ENCODE measurements around the gene LILRB3.
"Not testable (repeated sequence)": the region's sequence is repeated elsewhere in the genome, so short reads cannot be mapped to it uniquely, and the experiment has no call there.

LILRB3 gene

DNA sequence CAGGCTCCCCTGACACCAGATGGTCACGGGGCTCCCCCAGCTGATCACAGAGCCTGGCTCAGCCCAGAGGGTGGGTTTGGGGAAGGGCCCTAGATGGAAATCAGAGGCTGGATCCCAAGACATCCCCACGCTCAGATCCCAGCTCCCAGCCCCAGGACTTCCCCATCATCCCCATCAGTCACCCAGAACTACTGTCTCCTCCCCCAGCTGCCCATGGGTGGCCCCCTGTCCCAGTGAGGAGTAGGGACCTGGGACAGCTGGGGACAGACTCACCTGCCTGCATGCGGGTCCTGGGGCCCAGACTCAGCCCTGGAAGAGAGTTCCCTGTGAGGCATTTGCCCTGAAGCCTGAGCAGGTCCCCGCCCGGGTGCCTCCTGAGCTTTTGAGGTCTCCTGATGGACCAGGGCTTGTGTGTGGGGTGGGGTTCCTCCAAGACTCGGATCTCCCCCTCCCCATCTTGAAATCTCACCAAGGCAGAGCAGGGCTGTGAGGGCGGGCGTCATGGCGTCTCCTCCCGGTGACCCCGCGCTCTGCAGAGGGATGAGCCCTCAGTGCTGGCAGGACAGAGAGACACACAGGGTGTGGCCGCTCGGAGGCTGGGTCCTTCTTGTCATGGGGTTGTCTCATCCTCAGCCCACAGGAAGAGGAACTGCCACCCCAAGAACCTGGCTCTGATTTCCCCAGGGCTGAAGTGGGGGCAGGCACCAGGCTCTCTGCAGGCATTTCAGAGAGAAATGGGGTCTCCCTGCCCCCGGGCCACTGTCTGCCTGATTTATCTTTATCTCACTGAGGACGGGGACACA lies at the start of gene LILRB3:
TSS of gene LILRB3 (minus strand) at position 534 of the 803 bp plus-strand sequence. CDS start at position 503, 31 bp downstream.
- DNase-seq (ENCODE audit: insufficient read length, low spot score); FAIRE-seq: not testable (repeated sequence)

DNA sequence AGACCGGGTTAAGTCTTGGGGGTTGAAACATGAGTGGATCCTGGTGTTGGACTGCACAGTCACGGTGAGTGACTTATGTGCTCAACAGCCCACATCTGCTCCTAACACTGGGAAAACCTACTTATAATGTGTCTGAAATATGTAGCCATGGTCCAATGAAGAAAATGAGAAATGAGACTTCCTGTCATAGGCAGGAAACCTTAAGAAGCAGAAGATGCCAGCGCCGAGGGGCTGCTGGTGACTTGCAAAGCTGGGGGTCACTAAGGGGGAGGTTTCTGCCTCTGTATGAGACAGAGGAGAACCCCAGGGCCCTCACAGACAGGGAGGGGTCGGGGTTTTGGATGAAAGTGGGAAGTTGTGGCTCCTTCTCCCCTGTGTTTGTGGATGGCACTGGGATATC lies 49.4 kb upstream of the LILRB3 start:
- FAIRE-seq: not testable (repeated sequence)

GRCh38 chr19:54271587-54271986 lies 48.8 kb upstream of the LILRB3 start:
- not testable (repeated sequence) for DNase-seq (ENCODE audit: insufficient read length, low spot score); FAIRE-seq

More for the DNA sequence above, 49.4 kb upstream of the LILRB3 start:
- DNase-seq (ENCODE audit: insufficient read length, low spot score): not testable (repeated sequence)

DNA sequence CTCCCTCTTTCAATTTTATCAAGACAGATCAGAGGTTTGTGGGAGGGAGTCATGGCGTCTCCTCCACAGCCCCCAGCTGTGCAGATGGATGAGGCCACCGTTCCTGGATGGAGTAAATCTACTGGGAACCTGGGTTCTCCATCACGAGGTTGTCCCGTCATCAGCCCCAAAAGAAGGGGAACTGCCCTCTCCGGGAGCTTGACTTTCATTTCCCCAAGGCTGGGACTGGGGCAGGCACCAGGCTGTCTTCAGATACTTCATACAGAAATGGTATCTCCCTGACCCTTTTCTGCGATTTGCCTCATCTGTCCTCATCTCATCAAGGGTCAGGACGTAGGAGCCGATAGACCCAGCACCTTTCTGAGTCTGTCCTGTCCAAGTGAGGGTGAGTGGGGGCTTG lies 48.3 kb upstream of the LILRB3 start:
- no peak for FAIRE-seq
- no peak for DNase-seq (ENCODE audit: insufficient read length, low spot score)

GRCh38 chr19:54268936-54269335 lies 46.1 kb upstream of the LILRB3 start:
- FAIRE-seq (no peak), DNase-seq (ENCODE audit: insufficient read length, low spot score) (no peak)

GRCh38 chr19:54266133-54266532 lies 43.3 kb upstream of the LILRB3 start:
- FAIRE-seq: peak; percentile 77
- DNase-seq (ENCODE audit: insufficient read length, low spot score): peak; percentile 67

GRCh38 chr19:54262470-54262869 lies 39.7 kb upstream of the LILRB3 start:
- DNase-seq (ENCODE audit: insufficient read length, low spot score) (no peak), FAIRE-seq (no peak)

DNA sequence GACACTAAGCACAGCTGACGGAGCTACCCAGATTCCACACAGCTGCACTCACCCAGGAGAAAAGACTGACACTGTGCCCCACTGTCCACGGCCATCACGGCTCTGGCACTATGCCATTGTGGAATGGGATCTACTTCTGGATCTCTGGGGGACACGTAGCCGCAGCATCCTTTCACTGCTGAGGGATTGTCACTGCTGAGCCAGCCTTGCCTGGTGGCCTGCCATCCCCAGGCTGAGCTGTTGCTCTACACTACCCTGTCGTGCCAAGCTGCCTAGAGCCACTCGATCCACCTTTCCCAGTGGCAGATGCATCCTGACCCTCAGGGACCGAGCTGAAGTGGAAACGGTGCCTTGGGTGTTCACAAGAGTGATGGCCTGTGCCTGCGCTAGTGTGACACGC lies 39.3 kb upstream of the LILRB3 start:
- FAIRE-seq (no peak), DNase-seq (ENCODE audit: insufficient read length, low spot score) (no peak)

DNA sequence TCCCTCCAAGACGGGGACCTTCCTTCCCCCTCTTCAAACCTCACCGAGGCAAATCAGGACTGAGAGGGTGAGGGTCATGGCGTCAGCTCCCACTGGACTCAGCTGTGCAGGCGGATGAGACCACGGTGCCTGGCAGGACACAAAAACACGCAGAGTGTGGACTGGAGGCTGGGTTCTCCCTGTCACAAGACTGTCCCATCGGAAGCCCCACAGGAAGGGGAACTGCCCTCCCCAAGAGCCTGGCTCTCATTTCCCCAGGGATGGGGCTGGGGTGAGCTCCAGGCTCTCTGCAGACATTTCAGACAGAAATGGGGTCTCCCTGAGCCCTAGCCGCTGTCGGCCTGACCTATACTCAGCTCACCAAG lies 34.3 kb upstream of the LILRB3 start, which contains the start of gene LILRB5:
TSS of gene LILRB5 (minus strand) at position 158 of the 365 bp plus-strand sequence. CDS start at position 78, 80 bp downstream.
- FAIRE-seq (no peak), DNase-seq (ENCODE audit: insufficient read length, low spot score) (no peak)

GRCh38 chr19:54256250-54257115 lies 33.7 kb upstream of the LILRB3 start:
- no peak for FAIRE-seq

DNA sequence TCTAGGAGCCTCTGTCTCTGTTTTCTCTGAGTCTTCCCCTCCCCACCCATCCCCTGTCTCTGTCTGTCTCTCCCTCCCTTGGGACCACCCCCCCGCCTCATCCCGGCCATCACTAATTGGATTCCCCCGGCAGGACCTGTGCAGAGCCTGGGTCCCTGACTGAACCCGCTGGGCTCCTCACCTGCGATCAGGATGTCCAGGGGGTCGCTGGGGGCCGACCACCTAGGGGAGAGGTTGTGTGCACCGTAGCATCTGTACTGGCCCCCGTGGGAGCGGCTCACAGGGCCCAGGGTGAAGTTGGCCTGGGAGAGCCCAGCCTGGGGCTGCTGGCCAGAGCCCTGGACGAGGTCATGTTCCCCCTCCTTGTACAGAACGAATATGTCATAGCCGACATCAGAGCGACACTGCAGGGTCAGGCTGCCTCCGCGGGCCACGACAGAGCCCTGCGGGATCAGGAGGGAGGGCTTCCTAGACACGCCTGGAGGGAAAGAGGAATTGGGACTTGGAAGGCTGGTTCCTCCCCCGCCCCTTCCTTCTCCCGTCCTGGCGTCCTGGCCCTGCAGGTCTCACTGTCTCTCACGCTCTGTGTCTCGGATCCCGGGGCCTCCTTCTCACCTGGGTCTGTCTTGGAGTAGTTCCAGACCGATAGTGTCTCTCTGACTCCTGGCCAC lies 32.4 kb upstream of the LILRB3 start:
- FAIRE-seq: no peak
- no peak for DNase-seq (ENCODE audit: insufficient read length, low spot score)

More at GRCh38 chr19:54256250-54257115, 33.7 kb upstream of the LILRB3 start:
- no peak for DNase-seq (ENCODE audit: insufficient read length, low spot score)

- DNase-seq (ENCODE audit: insufficient read length, low spot score): no peak
- no peak for FAIRE-seq
Observed at GRCh38 chr19:54254195-54254906, 31.5 kb upstream of the LILRB3 start.

DNA sequence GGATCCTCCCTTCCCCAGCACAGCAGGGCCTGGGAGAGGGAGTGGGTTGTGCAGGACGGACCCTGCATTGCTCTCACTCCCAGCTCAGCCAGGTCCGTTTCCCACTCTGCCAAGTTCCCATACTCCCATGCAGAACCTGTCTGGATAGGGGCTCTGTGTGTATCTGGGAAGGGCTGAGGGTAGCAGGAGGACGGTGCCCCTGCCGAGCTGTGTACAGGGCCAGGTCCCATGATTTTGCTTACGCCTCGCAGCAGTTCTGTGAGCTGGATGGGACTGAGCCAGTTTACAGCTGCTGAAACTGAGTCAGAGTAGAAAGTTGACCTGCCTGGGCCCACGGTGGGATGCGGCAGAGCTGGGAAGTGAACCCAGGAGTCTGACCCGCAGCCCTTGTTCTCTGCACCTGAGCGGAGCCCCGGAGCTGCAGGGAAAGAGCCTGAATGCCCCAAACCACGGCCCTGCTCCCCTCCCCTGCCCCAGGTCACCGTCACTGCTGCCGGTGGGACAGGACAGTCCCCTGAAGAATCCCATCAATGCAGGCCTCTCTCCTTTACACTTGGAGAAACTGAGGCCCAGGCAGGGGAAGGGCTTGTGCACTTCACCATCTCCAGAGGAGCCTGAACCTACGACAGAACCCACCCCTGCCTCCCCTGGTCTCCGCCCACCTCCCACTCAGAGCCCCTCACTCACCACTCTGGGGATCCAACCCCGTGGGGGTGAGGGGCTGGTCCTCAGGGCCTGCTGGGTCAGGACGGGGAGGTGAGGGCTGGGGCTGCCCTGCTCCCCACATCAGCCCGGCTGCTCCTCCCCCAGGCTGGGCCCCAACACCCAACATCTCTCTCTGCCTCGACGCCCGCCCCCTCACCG lies 30.8 kb upstream of the LILRB3 start:
- DNase-seq (ENCODE audit: insufficient read length, low spot score): no peak
- no peak for FAIRE-seq

GRCh38 chr19:54252845-54253244 lies 30.0 kb upstream of the LILRB3 start:
- FAIRE-seq: no peak
- DNase-seq (ENCODE audit: insufficient read length, low spot score): no peak

DNA sequence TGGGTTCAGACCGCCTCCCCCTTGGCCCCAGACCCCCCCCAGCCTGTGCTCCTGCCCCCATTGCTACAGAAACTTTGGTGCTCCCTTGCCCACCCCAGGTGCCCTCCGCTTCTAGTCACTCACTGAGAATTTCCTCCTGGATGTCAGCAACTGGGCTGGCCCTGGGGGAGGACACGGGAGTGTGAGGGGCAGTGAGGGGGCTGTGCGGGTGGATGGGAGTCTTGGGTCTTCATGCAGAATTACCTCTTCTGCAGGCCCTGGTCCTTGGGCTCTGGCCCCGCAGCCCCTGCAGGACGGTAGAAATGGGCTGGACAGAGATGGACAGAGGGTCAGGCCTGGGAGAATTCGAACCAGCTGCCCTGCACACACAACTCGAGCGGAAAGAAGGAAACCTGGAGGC lies 29.4 kb upstream of the LILRB3 start:
- FAIRE-seq: no peak
- no peak for DNase-seq (ENCODE audit: insufficient read length, low spot score)

DNA sequence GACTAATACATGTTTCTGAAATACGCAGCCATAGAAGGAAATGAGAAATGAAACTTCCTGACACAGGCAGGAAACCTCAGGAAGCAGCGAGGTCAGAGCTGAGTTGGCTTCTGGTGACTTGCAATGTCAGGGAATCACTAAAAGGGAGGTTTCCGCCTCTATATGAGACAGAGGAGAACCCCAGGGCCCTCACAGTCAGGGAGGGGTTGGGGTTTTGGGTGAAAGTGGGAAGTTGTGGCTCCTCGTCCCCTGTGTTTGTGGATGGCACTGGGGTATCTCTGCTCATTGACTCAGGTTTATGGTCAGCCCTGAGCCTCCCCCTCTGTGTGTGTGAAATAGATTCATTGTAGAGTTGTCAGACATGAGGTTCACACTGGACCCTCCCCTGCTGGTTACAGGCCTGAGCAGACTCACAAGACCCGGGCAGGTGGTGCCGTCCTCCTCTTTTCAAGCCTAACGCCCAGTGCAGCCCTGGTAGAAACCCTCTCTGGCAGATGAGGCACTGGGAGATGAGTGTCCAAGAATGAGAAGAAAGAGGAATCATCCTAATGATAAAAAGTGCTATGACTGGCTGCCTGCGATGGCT lies 25.3 kb upstream of the LILRB3 start:
- FAIRE-seq (no peak), DNase-seq (ENCODE audit: insufficient read length, low spot score) (no peak)

GRCh38 chr19:54247106-54247930 lies 24.5 kb upstream of the LILRB3 start:
- no peak for FAIRE-seq

GRCh38 chr19:54245936-54246335 lies 23.1 kb upstream of the LILRB3 start:
- FAIRE-seq: no peak
- DNase-seq (ENCODE audit: insufficient read length, low spot score): no peak

More at GRCh38 chr19:54247106-54247930, 24.5 kb upstream of the LILRB3 start:
- no peak for DNase-seq (ENCODE audit: insufficient read length, low spot score)
